H9 (cell line): ENCODE measurements around the gene EPC2. TPM values are rescaled to one million over a fixed set of nuclear protein-coding genes. Genes with fewer than 3 reads are reported as not detected.

Experiments used
- DNase-seq: peaks from one replicate; pipeline ENCODE4 v3.0.0-alpha.2; 2017
- H2AFZ ChIP-seq: one replicate; pipeline ENCODE4 v1.6.1; 2013; ENCODE audit warnings: mild to moderate bottlenecking, low read length, control low read depth, moderate library complexity
- H2AK5ac ChIP-seq: 2 replicates; pipeline ENCODE4 v1.6.1; 2013; ENCODE audit warnings: low read length, control low read depth, mixed read lengths; ENCODE audit not compliant: insufficient read length
- H2BK120ac ChIP-seq: one replicate; pipeline ENCODE4 v1.6.1; 2013; ENCODE audit warnings: low read depth, mild to moderate bottlenecking, low read length, control low read depth, inconsistent platforms; ENCODE audit not compliant: poor library complexity, severe bottlenecking
- H2BK12ac ChIP-seq: 2 replicates; pipeline ENCODE4 v1.6.1; 2013; ENCODE audit warnings: low read length, control low read depth, mixed read lengths, low read depth; ENCODE audit not compliant: insufficient read length
- H2BK15ac ChIP-seq: 2 replicates; pipeline ENCODE4 v1.6.1; 2013; ENCODE audit warnings: low read depth, low read length, control low read depth
- H2BK20ac ChIP-seq: one replicate; pipeline ENCODE4 v1.6.1; 2013; ENCODE audit warnings: low read depth, mild to moderate bottlenecking, low read length, control low read depth, inconsistent platforms; ENCODE audit not compliant: poor library complexity, severe bottlenecking
- H2BK5ac ChIP-seq: 2 replicates; pipeline ENCODE4 v1.6.1; 2013; ENCODE audit warnings: low read length, control low read depth, mixed read lengths; ENCODE audit not compliant: insufficient read length
- H3K14ac ChIP-seq: 2 replicates; pipeline ENCODE4 v1.6.1; 2013; ENCODE audit warnings: low read length, control low read depth; ENCODE audit not compliant: insufficient read depth
- H3K18ac ChIP-seq: 2 replicates; pipeline ENCODE4 v1.6.1; 2013; ENCODE audit warnings: low read depth, mild to moderate bottlenecking, mixed read lengths, low read length, control low read depth; ENCODE audit not compliant: insufficient read length
- H3K23ac ChIP-seq: 2 replicates; pipeline ENCODE4 v1.6.1; 2013; ENCODE audit warnings: low read length, control low read depth, mixed read lengths, low read depth; ENCODE audit not compliant: insufficient read length
- H3K23me2 ChIP-seq: 2 replicates; pipeline ENCODE4 v1.6.1; 2013; ENCODE audit warnings: low read depth, mild to moderate bottlenecking, mixed read lengths, low read length, control low read depth; ENCODE audit not compliant: insufficient read length, poor library complexity, severe bottlenecking
- H3K27ac ChIP-seq: 2 replicates; pipeline ENCODE4 v1.5.1; 2013; ENCODE audit warnings: low read length, control low read depth, mixed read lengths, low read depth; ENCODE audit not compliant: insufficient read length
- H3K27me3 ChIP-seq: 2 replicates; pipeline ENCODE4 v1.6.1; 2013; ENCODE audit warnings: low read length, control low read depth, inconsistent platforms; ENCODE audit not compliant: insufficient read depth
- H3K4ac ChIP-seq: 2 replicates; pipeline ENCODE4 v1.6.1; 2013; ENCODE audit warnings: low read depth, mild to moderate bottlenecking, control low read depth, inconsistent platforms, low read length, moderate library complexity
- H3K4me1 ChIP-seq: 2 replicates; pipeline ENCODE4 v1.6.1; 2013; ENCODE audit warnings: low read length, control low read depth, inconsistent platforms; ENCODE audit not compliant: insufficient read depth
- H3K4me2 ChIP-seq: 2 replicates; pipeline ENCODE4 v1.6.1; 2013; ENCODE audit warnings: low read length, control low read depth, mixed read lengths; ENCODE audit not compliant: insufficient read length, insufficient read depth
- H3K56ac ChIP-seq: 2 replicates; pipeline ENCODE4 v1.6.1; 2013; ENCODE audit warnings: low read depth, mild to moderate bottlenecking, mixed read lengths, low read length, control low read depth; ENCODE audit not compliant: insufficient read length
- H3K79me1 ChIP-seq: 2 replicates; pipeline ENCODE4 v1.6.1; 2013; ENCODE audit warnings: low read depth, mild to moderate bottlenecking, moderate library complexity, low read length, control low read depth, inconsistent platforms; ENCODE audit not compliant: insufficient read depth, poor library complexity, severe bottlenecking
- H3K79me2 ChIP-seq: 2 replicates; pipeline ENCODE4 v1.6.1; 2013; ENCODE audit warnings: low read length, control low read depth, inconsistent platforms; ENCODE audit not compliant: insufficient read depth
- H3K9ac ChIP-seq: 2 replicates; pipeline ENCODE4 v1.6.1; 2013; ENCODE audit warnings: low read length, control low read depth, mixed read lengths; ENCODE audit not compliant: insufficient read length; ENCODE audit errors: extremely low read depth
- H3K9me3 ChIP-seq: one replicate; pipeline ENCODE4 v1.6.1; 2013; ENCODE audit warnings: low read depth, low read length, inconsistent platforms; ENCODE audit not compliant: control insufficient read depth
- H3T11ph ChIP-seq: one replicate; pipeline ENCODE4 v1.6.1; 2013; ENCODE audit warnings: mild to moderate bottlenecking, low read length, control low read depth, inconsistent platforms
- H4K20me1 ChIP-seq: one replicate; pipeline ENCODE4 v1.6.1; 2013; ENCODE audit not compliant: control insufficient read depth, insufficient read length, insufficient read depth
- H4K5ac ChIP-seq: 2 replicates; pipeline ENCODE4 v1.6.1; 2013; ENCODE audit warnings: low read depth, mild to moderate bottlenecking, mixed read lengths, low read length, control low read depth; ENCODE audit not compliant: insufficient read length
- H4K8ac ChIP-seq: replicated peaks from 2 replicates; pipeline ENCODE4 v1.6.1; 2013; ENCODE audit warnings: low read length, control low read depth, mixed read lengths, low read depth; ENCODE audit not compliant: insufficient read length
- H4K91ac ChIP-seq: 2 replicates; pipeline ENCODE4 v1.6.1; 2013; ENCODE audit warnings: low read depth, mild to moderate bottlenecking, moderate library complexity, mixed read lengths, low read length, control low read depth; ENCODE audit not compliant: insufficient read length
- H3K27ac Mint-ChIP-seq, 3 experiments: 2 replicates in 2 of 3; 3 replicates in 1 of 3; pipeline ENCODE4 v1.8.0; 2020 to 2021; ENCODE audit warnings: mixed read lengths in 3 of 3, mild to moderate bottlenecking in 1 of 3, moderate library complexity in 1 of 3
- H3K27me3 Mint-ChIP-seq: 2 replicates; pipeline ENCODE4 v1.8.0; 2021; ENCODE audit warnings: low read depth, mild to moderate bottlenecking, moderate library complexity, mixed read lengths
- H3K36me3 Mint-ChIP-seq, 3 experiments: 2 replicates in 2 of 3; 3 replicates in 1 of 3; pipeline ENCODE4 v1.8.0; 2020 to 2021; ENCODE audit warnings: low read depth in 3 of 3, mixed read lengths in 3 of 3; ENCODE audit not compliant: insufficient read depth in 1 of 3
- H3K4me1 Mint-ChIP-seq, 2 experiments: 2 replicates each; pipeline ENCODE4 v1.8.0; 2020; ENCODE audit warnings: mixed read lengths in 2 of 2
- H3K4me3 Mint-ChIP-seq, 2 experiments: 2 replicates in 1 of 2; 3 replicates in 1 of 2; pipeline ENCODE4 v1.8.0; 2020 to 2021; ENCODE audit warnings: mild to moderate bottlenecking in 2 of 2, mixed read lengths in 2 of 2, moderate library complexity in 1 of 2
- H3K9me3 Mint-ChIP-seq, 2 experiments: 2 replicates in 1 of 2; 3 replicates in 1 of 2; pipeline ENCODE4 v1.8.0; 2020; ENCODE audit warnings: mild to moderate bottlenecking in 2 of 2, mixed read lengths in 2 of 2, moderate library complexity in 1 of 2
- CTCF ChIP-seq: fragments of 200-600 bp; sonication (generic); conservative IDR thresholded peaks from 3 replicates; pipeline ENCODE4 v1.8.0; 2021; ENCODE audit warnings: antibody characterized with exemption, mild to moderate bottlenecking
- WGBS: extraction: QIAGEN DNeasy Blood & Tissue Kit; methylation state at CpG from one replicate; pipeline ENCODE4 v1.1.7; 2013; ENCODE audit warnings: missing lambda C conversion rate, low lambda C conversion rate, mixed read lengths; ENCODE audit not compliant: insufficient read length; ENCODE audit errors: extremely low coverage; 5-methylcytosine and 5-hydroxymethylcytosine counted together
- total RNA-seq: library from RNA; stranded (reverse); gene quantifications from 2 replicates; pipeline ENCODE4 v1.2.1, GENCODE V29; 2021

EPC2 gene
- total RNA-seq, 1 experiment from 2014 or later = 31.3 TPM

- peaks cover 0 to 2% (median 0%) of the 10 kb centered on the region in 3 experiments; a peak in 1 of 7 replicates for H3K36me3 Mint-ChIP-seq
Measured at GRCh38 chr2:148642112-148642744, 2.3 kb upstream of the EPC2 start.

More at GRCh38 chr2:148642112-148642744, 2.3 kb upstream of the EPC2 start:
- H2AK5ac ChIP-seq = no peak overlapping the region
- H3K79me2 ChIP-seq = peaks cover 10% of the 10 kb centered on the region
- no peak overlapping the region for H3K4me2 ChIP-seq
- no peak overlapping the region for H3K27ac Mint-ChIP-seq
- H2AFZ ChIP-seq = no peak overlapping the region
- no peak overlapping the region for H2BK5ac ChIP-seq
- no peak overlapping the region for H3K4me3 Mint-ChIP-seq
- H3K4me1 Mint-ChIP-seq = peaks cover 20% of the 10 kb centered on the region in 2 experiments
- H3K79me1 ChIP-seq = no peaks in the 10 kb centered on the region
- no peak overlapping the region for H3K27ac ChIP-seq
- H3K56ac ChIP-seq = no peak overlapping the region
- H2BK20ac ChIP-seq = no peak overlapping the region
- no peaks in the 10 kb centered on the region; the same call in 1 of the 2 replicates for H3K4me1 ChIP-seq
- no peak overlapping the region for H3T11ph ChIP-seq
- peaks cover 16% of the 10 kb centered on the region for H3K27me3 Mint-ChIP-seq
- H3K23me2 ChIP-seq = peaks cover 12% of the 10 kb centered on the region
- no peak overlapping the region for H4K91ac ChIP-seq
- H4K5ac ChIP-seq = no peak overlapping the region
- no peaks in the 10 kb centered on the region for H4K20me1 ChIP-seq
- H4K8ac ChIP-seq = no peak overlapping the region
- H3K27me3 ChIP-seq = no peaks in the 10 kb centered on the region
- H2BK12ac ChIP-seq = no peak overlapping the region
- H2BK15ac ChIP-seq = no peak overlapping the region
- H3K9me3 Mint-ChIP-seq = peaks cover 0 to 2% of the 10 kb centered on the region in 2 experiments; a peak in 1 of 5 replicates
- no CpG with 5 or more reads among the region's 2 CpGs for WGBS
- no peaks in the 10 kb centered on the region for H3K9me3 ChIP-seq
- H3K23ac ChIP-seq = no peak overlapping the region
- no peak overlapping the region for H3K9ac ChIP-seq
- TF ChIP-seq CTCF = no peak
- no peak overlapping the region for H3K4ac ChIP-seq
- no peak for DNase-seq
- H3K14ac ChIP-seq = no peak overlapping the region
- H3K18ac ChIP-seq = no peak overlapping the region
- no peak overlapping the region for H2BK120ac ChIP-seq
